Stimulated activated CD8-positive, alpha-beta memory T cell treated with anti-CD3 and anti-CD28 coated beads, Interleukin-7, amount 100 ng/mL, for 1 hour (primary cell): ENCODE results near the gene SKAP1.
"Not testable (repeated sequence)": the region's sequence is repeated elsewhere in the genome, so short reads cannot be mapped to it uniquely, and the experiment has no call there.

Experiments used
- DNase-seq, 2 donors: peaks; one replicate each; pipeline ENCODE4 v3.0.0-alpha.2; 2020; ENCODE audit warnings: low read depth in 2 of 2

Gene SKAP1

DNA sequence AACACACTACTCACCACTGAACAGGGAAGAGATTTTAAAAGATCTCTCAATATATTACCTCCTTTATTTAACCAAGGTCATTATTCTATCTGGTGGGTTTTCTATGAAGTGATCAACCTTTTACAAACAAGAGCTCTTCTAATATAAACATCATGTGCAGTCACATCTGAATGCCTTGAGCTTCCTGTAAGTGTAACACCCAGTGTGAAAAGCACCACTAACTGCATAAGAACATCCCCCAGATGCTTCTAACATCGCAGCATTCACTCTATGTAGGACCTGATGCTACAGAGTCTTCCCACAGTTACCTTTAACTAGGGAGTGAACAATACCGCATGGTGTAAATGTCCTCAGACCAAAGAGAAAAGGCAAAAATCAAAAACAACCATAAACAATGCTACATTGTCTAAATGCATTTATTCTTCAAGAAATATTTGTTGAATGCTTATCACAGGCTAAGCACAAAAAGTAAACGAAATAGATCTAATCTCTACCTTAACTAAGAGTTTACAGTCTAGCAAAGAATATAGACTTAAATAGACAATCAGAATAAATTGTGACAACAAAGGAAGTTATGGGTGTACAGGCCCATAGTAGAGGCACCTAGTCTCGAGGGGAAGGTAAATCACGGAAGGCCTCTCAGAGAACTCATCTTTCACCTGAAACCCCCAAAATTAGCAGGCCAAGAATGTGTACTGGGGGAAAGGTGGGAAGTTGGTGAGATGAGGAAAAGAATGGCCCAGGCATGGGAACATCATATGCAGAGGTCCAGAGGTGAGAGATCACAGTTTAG, 16.2 kb downstream of the SKAP1 start:
- DNase-seq: no peak

DNA sequence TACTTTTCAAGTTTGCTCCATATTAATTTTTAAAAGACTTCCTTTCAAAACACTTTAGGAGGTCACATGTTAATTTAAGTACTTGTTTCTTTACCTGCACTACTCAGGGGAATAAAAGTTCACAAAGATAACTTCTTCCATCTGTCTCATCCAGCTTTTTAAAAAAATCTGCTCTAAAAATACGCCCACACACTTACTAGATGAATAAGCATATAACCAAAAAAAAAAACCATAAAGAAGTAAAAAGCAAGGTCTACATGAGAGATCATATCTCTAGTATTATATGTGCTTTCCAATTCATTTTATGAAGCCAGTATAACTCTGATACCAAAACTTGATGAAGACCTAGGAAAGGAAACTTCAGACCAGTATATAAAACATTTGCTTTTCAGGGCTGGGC, 17.2 kb downstream of the SKAP1 start:
- DNase-seq: no peak

DNA sequence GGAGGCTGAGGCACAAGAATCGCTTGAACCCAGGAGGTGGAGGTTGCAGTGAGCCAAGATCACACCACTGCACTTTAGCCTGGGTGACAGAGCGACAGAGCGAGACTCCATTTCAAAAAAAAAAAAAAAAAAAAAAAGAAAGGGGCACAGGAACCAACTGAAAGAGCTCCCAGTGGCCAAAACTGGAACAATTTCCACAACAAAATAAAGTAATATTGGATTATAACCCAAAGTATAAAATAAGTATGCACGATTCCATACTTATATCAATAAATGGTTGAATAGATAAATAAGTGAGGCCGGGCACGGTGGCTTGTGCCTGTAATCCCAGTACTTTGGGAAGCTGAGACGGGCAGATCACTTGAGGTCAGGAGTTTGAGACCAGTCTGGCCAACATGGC, 19.2 kb downstream of the SKAP1 start:
- not testable (repeated sequence) for DNase-seq

DNA sequence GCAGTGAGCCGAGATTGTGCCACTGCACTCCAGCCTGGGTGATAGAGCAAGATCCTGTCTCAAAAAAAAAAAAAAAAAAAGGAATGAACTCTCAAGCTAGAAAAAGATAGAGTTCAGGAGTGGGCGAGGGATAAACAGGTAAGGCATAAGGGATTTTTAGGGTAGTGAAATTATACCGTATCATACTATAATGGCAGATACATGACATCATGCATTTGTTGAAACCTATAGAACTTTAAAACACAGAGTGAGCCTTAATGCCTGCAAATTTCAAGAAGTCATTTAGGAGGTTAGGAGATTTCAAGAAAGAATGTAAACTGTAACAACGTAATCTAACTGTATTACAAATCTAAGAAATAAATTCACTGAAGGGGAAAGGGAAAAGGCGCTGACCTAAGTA, 20.4 kb downstream of the SKAP1 start:
- no peak for DNase-seq

DNA sequence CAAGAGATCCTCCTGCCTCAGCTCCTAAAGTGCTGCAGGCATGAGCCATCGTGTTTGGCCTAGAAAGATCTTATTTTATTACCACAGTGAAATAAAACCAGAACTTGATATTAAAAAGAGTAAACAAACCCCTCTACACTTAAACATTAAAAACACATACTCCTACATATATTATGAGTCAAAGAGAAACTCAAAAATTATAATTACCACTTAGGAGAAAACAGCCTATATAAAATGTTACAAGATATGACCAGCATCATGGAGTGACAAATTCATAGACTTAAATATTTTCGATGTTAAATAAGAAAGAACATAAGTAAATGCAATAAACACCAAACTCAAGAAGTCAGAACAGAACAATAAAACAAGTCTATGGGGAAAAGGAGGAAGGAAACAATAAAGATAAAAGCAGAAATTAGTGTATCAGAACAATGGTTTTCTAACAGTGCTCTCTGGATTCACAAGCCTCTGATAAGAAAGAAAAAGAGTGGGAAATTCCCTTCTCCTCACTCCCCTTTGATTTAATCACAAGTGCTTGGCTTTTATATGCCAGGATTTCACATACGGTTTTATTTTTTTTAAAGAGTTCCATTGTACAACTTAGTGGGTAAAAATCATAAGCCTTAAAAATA, 23.0 kb downstream of the SKAP1 start:
- no peak for DNase-seq

DNA sequence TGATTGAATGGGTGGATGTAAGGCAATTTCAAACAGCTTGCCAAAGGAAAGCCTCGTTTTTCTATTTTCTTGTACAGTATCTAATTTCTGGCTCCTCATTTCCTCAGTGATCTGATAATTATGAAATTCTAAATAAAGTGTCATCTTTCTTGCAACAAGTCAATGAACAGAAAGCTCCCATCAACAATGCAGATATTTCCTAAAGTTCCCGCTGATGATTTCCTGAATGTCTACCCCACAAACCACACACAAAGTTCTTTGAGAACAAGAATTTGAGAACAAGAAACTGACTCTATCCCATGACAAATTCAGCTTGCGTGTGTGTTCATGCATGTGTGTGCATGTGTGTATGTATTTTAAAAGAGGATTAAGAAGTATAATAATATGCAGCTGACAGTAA, 35.2 kb downstream of the SKAP1 start:
- DNase-seq: no peak

DNA sequence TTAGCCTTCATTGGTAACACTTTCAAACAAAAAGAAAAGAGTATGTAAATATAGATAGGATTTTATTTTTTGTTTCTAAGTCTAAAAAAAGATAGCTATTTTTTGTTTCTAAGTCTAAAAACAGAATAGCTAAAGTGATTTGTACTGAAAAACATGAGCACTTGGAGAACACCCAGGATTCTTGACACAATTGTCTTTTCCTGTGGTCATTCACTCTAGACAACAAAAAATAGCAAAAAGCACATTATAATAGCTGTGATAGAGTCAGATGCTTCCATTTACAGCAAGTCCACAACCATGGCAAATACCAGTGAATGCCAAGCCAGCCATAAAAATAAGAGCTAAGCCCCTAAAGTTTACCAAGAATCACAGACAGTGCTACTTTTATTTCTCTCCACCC, 36.7 kb downstream of the SKAP1 start:
- no peak for DNase-seq

DNA sequence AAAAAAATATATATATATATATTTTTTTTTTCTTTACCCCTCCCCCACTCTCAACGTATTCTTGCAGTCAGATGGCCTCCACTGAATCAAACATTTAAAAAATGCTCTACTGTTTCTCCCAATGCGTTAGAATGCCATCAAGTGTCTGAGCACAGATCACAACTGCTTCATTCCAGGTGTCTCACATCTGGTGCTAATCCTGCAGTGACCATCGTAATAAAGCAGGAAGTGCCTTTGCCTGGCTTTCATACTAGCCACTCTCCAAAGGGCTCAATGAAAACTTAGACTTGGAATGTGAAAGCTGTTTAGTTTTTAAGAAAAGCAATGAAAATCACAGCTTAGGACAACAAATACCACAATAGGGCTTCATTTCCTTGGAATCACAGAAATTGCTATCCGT, 37.2 kb downstream of the SKAP1 start:
- DNase-seq: no peak

DNA sequence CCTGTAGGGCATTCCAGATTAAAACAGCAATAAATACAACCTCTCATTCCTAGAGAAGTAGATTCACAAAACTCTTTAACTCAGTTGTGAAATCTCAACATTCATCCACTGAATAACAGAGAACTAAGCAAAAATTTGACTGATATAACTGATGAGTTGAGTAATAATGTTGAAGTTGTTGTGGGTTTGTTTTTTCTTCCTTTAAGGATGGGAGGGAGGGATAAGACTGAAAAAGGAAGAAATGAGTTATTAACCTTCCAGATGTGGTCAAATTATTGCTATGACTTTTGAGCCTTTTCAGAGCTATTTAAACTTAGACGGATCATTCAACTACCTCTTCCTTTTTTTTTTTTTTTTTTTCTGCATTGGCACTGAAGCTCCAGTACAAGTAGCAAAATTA, 38.6 kb downstream of the SKAP1 start:
- no peak for DNase-seq

DNA sequence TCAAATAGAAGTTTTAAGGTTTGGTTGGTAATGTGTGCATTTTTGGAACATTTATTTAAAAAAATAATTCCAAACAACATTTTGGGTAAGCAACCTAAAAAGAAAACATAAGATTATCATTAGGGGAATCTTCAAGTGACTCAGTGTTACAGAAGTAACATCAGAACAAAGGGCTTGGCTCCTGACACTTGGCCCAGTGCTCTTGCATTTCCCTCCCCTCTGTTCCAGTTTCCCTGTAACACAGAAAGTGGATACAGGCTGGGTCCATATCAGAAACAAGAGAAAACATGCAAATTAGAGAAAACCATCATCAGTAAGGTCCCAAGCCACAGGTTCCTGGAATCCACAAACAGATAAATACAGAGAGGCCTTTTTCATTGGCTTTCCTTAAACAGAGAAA, 40.1 kb downstream of the SKAP1 start:
- no peak for DNase-seq

DNA sequence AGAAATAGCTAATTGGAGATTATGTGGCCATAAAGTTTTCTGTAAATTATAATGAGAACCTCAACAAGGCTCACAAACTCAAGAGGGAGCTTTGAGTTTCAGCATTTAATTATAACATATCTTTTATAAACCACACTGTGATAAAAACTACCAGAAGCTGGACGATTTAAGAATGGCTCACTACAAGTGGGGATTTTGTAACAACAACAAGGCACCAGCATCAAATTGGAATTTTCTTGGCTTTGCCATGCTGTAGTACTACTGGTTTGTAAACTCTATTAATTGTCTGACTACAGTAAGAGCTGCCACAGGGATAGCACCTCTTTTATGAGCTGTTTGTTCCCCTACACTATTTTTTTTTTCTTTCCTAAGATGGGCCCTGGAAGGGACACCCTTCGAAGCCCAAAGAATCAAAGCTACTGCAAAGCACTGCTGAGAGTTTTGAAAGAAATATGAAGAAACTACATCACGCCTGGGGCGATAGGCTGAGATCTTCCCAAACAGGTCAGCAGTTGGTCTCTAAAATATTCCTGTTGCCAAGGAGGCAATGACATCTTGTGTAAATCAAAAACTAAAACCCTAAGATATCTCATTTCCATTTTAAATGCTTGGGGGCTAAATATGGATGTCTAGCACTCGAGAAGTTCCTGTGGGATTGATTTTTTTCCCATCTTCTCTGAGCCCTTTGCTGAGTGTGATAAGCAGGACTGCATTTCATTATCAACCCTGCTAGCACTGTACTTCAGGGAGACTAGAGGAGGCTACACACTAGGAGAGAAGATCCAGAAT, 40.9 kb downstream of the SKAP1 start:
- DNase-seq: no peak

DNA sequence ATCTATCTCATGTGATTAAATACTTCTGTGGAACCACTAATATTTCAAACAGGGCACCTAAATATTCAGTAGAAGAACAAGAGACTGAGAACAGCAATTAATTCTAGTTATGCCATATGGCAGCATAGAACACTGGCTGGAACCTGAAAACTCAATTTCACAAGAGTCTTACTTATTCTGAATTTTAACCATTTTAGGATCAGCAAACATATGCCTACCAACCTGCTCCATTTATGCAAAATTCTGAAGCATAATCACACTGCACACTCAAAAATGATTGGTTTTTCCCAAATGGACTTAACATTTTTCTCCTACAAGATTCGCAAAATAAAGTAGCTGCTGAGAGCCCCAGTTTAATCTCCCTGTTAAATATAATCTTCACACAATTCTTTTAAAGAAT, 43.2 kb downstream of the SKAP1 start:
- no peak for DNase-seq

DNA sequence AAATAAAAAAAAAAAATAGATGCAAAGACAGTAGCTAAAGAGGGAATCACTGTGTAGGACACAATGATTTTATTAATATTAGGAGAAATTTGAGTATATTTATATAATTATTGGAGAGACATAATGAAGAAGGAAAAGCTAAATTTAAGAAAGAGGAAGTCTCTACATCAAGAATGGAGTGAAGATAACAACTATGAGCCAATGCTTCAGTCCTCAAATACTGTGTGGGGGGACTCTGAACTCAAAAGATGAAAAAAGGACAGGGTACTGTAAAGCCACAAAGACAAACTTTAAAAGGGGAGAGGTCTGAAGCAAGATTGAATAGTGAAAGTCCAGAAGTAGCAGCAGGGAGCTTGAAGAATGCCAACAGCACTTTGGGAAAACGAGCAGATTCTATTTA, 44.7 kb downstream of the SKAP1 start:
- no peak for DNase-seq

DNA sequence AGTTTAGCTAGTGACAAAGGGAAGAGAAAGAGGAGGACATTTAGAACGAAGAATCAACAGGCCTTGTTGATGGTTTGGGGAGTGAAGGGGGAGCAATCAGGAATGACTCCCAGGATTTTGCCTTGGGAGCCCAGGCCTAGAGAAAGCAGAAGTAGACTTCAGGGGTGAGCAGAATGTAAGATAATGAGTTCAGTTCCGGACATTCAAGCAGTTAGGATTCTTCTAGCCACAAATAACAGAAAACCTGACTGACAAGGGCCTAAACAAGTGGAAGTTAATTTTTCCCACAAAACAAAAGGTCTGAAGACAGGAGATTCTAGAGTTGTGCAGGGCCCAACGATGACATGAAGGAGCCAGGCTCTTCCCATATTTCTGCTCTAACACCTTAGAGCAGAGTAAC, 45.9 kb downstream of the SKAP1 start:
- no peak for DNase-seq

DNA sequence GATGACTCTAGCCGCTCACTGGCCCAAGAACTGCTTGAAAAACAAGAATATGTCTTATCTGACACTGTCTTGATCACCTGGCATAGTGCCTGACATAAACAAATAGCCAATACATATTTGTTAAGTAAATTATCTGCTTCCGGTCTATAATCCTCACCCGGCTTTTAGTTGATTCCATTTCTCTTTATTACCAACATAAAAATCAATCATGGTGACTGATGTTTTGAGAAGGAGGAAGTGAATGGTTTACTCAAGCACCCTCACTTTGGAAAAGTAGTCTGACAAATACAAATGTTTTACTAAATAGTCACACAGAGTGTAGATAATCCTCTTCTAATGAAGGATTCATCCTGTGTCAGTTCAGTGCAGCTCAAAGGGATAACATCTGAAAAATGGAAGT, 47.0 kb downstream of the SKAP1 start:
- no peak for DNase-seq

DNA sequence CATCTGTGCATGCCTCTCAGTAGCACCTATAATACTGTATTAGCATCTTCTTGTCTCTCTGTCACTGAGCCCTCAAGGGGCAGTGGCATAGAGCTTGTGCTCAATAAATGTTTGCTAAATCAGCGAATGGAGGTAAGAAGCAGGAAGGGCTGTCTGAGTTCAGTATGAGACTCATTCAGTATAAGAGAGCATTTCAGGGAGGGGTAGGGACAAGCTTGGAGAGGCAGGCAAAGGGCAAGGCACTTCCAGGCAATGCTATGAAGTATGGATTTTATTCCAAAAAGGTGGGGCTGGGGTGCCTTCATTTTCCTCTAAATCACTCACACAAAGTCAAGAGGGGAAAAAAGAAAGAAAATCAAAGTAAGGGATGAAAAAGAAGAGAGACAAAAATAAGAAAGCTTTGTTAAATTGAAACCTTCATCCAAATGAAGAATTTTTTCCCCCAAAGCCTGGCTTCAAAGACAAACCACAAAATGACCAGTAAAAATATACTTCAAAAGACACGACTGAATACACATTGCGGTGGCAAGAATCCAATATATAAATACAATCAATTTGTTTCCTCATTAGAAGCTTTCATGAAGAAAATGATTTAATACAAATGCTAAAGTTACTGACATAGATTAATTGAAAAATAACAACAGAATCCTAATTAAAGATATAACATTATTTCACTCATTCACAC, 51.2 kb downstream of the SKAP1 start:
- DNase-seq: no peak

DNA sequence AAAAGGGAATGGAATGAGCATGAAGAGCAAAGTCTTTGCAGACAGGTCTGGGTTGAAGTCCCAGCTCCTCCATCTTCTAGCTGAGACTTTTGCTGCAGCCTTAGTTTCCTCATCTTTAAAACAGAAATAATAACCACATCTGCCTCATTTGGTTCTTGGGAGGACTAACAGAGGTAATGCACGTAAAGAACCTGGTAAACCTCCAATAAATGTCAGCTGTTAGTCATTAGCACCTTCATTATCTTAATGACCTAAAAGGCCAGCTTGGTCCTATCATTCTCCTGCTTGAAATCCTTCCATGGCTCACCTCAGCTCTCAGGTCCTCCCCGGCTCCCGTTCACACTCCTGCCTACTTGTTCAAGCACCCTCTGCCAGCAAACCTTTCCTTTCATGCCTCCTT, 51.8 kb downstream of the SKAP1 start:
- no peak for DNase-seq

DNA sequence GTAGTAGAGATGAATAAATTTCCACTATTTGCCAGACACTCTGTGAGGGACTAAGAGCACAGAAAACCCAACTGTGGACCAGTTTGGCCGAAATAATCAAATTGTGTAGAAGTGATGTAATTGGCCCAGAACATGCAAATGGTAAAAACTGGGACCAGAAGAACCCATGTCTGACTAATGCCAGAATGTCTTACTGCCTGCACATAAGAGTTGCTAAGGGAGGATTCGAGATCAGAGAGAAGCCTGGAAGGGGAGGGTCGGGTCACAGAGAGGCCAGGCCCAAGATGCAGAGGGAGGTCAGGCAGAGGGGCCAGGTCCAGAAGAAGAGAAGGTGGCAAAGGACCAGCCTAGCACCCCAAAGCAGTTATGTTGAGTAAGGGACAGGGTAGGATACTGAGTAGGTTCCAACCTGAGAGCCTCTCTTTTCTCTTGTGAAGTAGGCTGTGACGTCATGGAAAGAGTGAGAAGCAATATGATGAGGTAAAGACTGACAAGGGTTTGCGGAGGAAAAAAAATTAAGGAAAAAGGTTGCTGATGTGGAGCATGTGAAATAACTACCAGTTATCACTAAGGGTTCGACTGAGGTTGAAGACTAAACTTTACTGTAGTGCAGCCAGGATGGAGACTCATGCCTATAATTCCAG, 53.2 kb downstream of the SKAP1 start:
- no peak for DNase-seq

DNA sequence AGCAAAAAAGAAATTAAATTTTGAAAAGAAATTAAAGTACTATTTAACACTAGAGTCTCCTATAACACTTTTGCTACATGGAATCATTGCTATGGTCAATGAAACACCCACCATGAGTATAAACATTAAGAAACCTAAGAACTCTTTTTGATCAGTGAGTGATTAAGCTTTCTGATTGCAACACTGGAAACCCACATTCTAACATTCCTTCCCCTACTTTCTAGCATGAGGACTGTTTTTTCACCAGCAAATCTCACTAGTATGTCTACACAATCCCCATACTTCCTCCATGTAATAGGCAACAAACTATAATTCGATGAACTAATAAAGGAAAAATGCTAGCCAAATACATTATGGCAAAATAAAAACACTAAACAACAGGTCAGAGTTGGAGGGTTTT, 54.7 kb downstream of the SKAP1 start:
- DNase-seq: no peak

DNA sequence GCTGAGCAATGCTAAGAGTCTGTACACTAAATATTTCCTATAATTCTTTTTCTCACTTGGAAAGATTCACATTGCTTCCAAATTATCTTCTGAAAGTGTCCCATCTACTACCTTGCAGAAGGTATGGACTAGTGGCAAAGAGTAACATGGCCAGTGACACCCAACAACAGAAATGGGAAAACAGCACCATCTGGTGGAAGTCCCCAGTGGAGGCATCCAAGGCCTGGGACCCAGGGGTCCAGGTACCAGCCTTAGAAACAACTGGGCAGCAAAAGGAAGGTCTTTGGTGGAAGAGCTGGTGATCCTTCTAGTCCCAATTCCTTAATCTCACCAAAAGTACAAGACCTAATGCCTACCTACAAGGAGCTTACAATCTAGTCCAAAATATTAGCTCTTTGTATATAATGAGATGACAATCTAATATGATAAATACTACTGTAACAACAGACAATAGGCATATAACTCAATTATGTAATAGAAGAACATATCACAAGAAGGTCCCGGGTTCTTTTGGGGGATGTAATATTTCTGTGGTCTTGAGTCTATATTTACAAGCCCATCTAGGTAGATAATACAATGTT, 55.3 kb downstream of the SKAP1 start:
- no peak for DNase-seq

DNA sequence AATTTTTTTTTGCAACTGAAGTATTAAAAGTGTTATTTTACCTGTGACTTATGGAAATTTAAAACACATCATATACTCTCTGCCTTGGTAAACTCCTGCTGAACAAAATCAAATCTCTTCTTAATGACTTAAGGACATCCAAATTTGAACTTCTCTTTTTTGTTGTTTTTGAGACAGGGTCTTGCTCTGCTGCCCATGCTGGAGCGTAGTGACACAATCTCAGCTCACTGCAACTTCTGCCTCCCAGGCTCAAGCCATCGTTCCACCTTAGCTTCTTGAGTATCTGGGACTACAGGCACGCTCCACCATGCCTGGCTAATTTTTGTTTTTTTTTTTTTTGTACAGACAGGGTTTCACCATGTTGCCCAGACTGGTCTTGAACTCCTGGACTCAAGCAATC, 56.1 kb downstream of the SKAP1 start:
- DNase-seq: no peak
